HUDEP-2 (cell line): ENCODE measurements around the gene STAP2.
"Not testable (repeated sequence)": the region's sequence is repeated elsewhere in the genome, so short reads cannot be mapped to it uniquely, and the experiment has no call there.

Experiments
- DNase-seq, 76 experiments: peaks; one replicate each; lab custom pipeline; 2025; ENCODE audit not compliant: unreplicated experiment in 76 of 76; lab: John Stamatoyannopoulos, UW

STAP2 gene

GRCh38 chr19:4303819-4304537, 34.6 kb downstream of the STAP2 start:
- no peak for DNase-seq

DNA sequence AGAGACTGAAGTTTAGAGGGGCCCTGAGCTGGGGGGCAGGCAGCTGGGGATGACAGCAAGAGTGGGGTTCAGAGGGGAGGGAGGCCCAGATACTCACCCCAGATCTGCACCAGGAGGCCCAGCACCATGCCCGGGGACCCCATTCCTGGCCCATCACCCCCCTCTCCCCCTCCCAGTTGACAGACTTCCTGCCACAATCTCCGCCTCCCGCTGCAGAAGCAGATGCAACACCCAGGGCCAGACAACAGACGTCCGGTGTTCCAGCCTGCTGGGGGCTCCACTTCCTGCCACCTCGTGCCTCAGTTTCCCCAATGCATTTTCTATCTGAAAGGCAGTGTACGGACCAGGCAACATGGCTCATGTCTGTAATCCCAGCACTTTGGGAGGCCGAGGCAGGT, 36.4 kb downstream of the STAP2 start, which contains the start of gene TMIGD2:
Gene TMIGD2, minus strand, starts transcription at position 147 of the 398 bp plus-strand sequence. Its CDS starts 4 bp downstream, at position 143.
- DNase-seq: no peak

DNA sequence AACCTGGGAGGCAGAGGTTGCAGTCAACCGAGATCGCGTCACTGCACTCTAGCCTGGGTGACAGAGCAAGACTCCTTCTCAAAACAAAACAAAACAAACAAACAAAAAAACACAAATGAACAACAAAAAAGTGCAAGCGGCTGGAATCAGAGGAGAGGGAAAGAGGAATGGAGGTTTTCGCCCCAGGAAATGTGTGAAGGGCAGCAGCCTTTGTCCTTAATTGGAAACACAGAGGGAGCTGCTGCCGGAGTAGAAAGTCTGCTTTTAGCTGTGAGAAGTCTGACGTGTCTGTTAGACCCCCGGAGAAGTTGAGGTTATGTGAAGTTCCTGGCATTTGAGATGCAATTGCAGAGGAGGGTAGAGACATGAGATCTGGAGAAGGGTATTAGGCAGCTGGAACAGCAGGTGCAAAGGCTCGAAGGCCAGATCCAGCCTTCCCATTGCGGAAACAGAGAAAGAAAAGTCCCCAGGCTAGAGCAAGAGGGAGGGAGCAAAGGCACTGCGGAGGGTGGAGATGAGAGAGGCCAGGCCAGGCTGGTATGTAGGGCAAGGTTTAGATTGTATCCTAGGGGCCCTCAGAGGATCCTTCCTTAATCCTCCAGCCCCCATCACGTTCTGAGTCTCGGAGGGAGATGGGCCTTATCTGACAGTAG, 36.9 kb downstream of the STAP2 start:
- no peak for DNase-seq

GRCh38 chr19:4300589-4300988, 38.0 kb downstream of the STAP2 start:
- DNase-seq: no peak

GRCh38 chr19:4298810-4299550, 39.6 kb downstream of the STAP2 start:
- no peak for DNase-seq

GRCh38 chr19:4297901-4298809, 40.5 kb downstream of the STAP2 start:
- no peak for DNase-seq

DNA sequence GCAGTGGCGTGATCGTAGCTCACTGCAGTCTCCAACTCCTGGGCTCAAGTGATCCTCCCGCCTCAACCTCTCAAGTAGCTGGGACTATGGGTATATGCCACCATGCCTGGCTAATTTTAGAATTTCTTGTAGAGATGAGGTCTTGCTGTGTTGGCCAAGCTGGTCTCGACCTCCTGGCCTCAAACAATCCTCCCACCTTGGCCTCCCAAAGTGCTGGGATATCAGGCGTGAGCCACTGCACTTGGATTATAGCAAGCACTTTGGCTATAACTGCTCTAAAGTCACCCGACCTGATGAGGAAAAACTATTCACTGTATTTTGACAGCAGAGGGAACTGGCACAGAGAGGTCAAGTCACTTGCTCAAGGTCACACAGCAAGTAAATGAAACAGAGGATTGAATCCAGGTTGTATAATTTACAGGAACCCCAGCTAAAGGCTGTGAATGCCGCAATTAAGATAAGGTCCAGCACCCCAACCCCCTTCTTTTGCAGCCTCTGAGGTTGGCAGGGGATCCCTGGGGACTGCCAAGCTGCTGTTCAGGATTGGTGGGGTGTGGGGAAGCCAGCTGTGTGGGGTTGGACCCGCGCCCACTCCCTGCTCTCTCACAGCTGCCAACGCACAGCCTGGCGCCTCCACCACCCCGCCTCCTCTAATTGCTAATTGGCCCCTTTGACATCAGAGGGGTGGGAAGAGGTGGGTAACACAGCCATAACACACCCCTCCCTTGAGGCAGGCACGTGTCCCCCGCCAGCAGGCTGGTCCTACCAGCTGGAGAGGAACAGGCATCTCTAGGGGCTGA, 42.5 kb downstream of the STAP2 start:
- DNase-seq: peak in 5 of 76 experiments; percentile 14 to 34 (median 23)

DNA sequence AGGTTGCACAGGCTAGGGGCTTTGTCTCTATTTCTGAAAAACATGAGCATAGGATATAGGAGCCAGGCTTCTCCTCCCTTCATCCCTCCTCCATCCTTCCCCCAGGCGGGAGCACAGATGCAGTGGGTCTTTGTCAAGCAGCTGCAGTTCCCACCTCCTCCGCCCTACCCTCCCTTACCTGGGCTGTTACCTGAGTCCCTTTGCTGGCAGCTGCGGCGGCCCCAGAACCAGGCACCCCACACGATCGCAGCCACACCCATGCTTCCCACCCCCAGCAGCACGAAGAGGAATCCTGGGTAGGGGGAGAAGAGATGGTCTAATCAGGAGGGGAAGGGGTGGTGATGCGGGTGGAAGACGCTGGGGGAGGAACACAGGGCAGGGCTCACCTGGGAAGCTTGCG, 44.2 kb downstream of the STAP2 start:
- no peak for DNase-seq

DNA sequence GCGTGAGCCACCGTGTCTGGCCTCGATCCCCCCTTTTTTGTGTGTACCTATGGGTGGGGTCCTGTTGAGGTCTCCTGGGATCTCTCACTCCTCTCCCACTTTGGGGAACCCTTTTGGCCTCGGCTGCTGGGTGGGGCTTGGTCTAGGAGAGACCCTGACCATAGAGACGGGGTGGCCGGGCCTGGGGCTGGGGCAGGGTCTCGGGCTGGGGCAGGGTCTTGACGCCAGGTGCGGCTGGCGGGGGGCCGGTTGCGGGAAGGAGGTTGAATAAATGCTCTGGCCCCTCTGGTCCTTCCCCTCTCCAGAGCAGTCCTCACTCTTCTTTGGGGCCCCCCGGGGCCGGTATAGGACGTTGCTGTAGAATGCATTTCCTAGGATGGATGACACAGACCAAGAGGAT, 46.1 kb downstream of the STAP2 start:
- no peak for DNase-seq

GRCh38 chr19:4291184-4291732, 47.4 kb downstream of the STAP2 start:
- DNase-seq: no peak

- DNase-seq: peak in 1 of 76 experiments; percentile 13
Observed at GRCh38 chr19:4288091-4288777, 50.4 kb downstream of the STAP2 start.

GRCh38 chr19:4286141-4286540, 52.5 kb downstream of the STAP2 start:
- not testable (repeated sequence) for DNase-seq

DNA sequence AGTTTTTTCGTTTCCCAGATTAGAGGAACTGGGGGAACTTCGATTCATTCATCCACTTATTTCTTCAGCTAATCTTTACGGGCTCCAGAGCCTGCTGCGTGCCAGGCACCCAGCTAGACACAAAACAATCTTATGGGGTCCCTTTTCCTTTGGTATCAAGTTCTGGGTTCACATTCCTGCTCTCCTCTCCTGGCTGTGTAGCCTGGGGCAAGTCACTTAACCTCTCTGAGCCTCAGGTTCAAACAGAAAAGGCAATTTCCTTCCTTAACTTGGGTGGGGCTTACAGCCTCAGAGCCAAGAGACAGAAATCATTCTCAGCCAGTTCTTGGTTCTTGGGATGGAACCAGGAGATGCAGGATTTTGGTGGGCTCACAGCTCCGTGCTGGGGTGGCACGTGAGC, 53.7 kb downstream of the STAP2 start:
- DNase-seq: no peak

- DNase-seq: peak in 11 of 76 experiments; percentile 4 to 31 (median 18)
Observed at GRCh38 chr19:4284176-4284958, 54.3 kb downstream of the STAP2 start.

GRCh38 chr19:4279530-4280422, 58.9 kb downstream of the STAP2 start:
- no peak for DNase-seq

- no peak for DNase-seq
Observed at GRCh38 chr19:4279267-4279529, 59.4 kb downstream of the STAP2 start.
